Heart right ventricle (tissue), 12 donors: Measurements from ENCODE around the gene TRMT1. TPM values are rescaled to one million over a fixed set of nuclear protein-coding genes. Genes with fewer than 3 reads are reported as not detected.

Experiments
- polyA plus RNA-seq, 2 donors: library from polyadenylated mRNA; stranded (reverse); fragments of 200-250 nt; gene quantifications; one replicate each; pipeline ENCODE4 v1.2.3, GENCODE V29; 2013
- total RNA-seq, 10 donors: library from RNA; stranded (reverse); fragmentation: NEBNext Ultra II Directional in 3 of 10; extraction: Animal tissue kit (Norgen Biotek cat#: 25700) in 3 of 10; gene quantifications; one replicate each; pipeline versions ENCODE4 v1.2.1 to v1.2.4, GENCODE V29; 2021 to 2023
- donor health status: ischemic (EF 13 %, LVEDD 7.1; RV severe dilation, severe dysfunction).
- donor health status: healthy with polysubstance abuse.
- donor health status: DM: no; HTN: yes; CAD: no.
- donor health status: DM: no; HTN: no; CAD: no.
- donor health status: ischemic (EF 25% LVEDD 6.9; RV normal size, moderate dysfunction).
- donor health status: ischemic (EF 25% LVEDD 5.7; RV mildly dilated, moderate dysfunction).
- donor health status: healthy.
- donor health status: nonischemic (EF 11% LVEDD 7.7; RV severe dilation, severe dysfunction).
- donor health status: DM: yes; HTN: yes; CAD: no.
- donor health status: PGD.
- donor health status: ischemic (EF 29% LVEDD 5.4; RV normal size, mild dysfunction).
- donor health status: nonischemic (EF 23%, LVEDD 6.1; RV moderate dilation, normal function).

The TRMT1 gene
- total and polyA plus RNA-seq, 12 donors, result 10.5 to 54.0 (median 14.8) TPM

Other genes starting within 250 kb of the TRMT1 start
- 10 to 100 TPM; 16.9 to 34.9 (median 19.9) TPM for gene DNASE2, start 235.3 kb downstream of the TRMT1 start, total RNA-seq
- 10 to 100 TPM; 10.5 to 25.6 TPM for gene DNASE2, start 235.3 kb downstream of the TRMT1 start, polyA plus RNA-seq
- gene KLF1, start 229.5 kb downstream of the TRMT1 start, total RNA-seq, result under 1 TPM in 1 of 10 donors, not detected in 9; 0.13 TPM
- not detected for gene KLF1, start 229.5 kb downstream of the TRMT1 start, polyA plus RNA-seq
- gene GCDH, start 225.6 kb downstream of the TRMT1 start, total RNA-seq, result 10 to 100 TPM; 32.4 to 53.2 (median 45.1) TPM
- 10 to 100 TPM; 22.6 to 72.3 TPM for gene GCDH, start 225.6 kb downstream of the TRMT1 start, polyA plus RNA-seq
- under 1 TPM in 1 of 10 donors, not detected in 9; 0.21 TPM for gene SYCE2, start 197.4 kb downstream of the TRMT1 start, total RNA-seq
- under 1 TPM; 0.10 to 0.22 TPM for gene SYCE2, start 197.4 kb downstream of the TRMT1 start, polyA plus RNA-seq
- 10 to 100 TPM; 31.0 to 53.0 (median 38.5) TPM for gene FARSA, start 183.0 kb downstream of the TRMT1 start, total RNA-seq
- 10 to 100 TPM; 23.2 to 81.4 TPM for gene FARSA, start 183.0 kb downstream of the TRMT1 start, polyA plus RNA-seq
- 100 to 1,000 TPM; 265 to 683 (median 348) TPM for gene CALR, start 178.1 kb downstream of the TRMT1 start, total RNA-seq
- 100 to 1,000 TPM; 197 to 830 TPM for gene CALR, start 178.1 kb downstream of the TRMT1 start, polyA plus RNA-seq
- 100 to 1,000 TPM; 138 to 201 (median 148) TPM for gene RAD23A, start 170.9 kb downstream of the TRMT1 start, total RNA-seq
- gene RAD23A, start 170.9 kb downstream of the TRMT1 start, polyA plus RNA-seq, result 100 to 1,000 TPM; 187 to 289 TPM
- 10 to 100 TPM; 18.4 to 33.9 (median 20.9) TPM for gene GADD45GIP1, start 159.5 kb downstream of the TRMT1 start, total RNA-seq
- gene GADD45GIP1, start 159.5 kb downstream of the TRMT1 start, polyA plus RNA-seq, result 100 to 1,000 TPM; 120 to 237 TPM
- 10 to 100 TPM in 5 of 10 donors, 1 to 10 TPM in 5; 7.3 to 14.4 (median 10.1) TPM for gene DAND5, start 147.2 kb downstream of the TRMT1 start, total RNA-seq
- 1 to 10 TPM in 1 of 2 donors, under 1 TPM in 1; 0.71 to 4.2 TPM for gene DAND5, start 147.2 kb downstream of the TRMT1 start, polyA plus RNA-seq
- 100 to 1,000 TPM; 111 to 162 (median 145) TPM for gene NFIX, start 121.3 kb downstream of the TRMT1 start, total RNA-seq
- 10 to 100 TPM; 16.8 to 34.2 TPM for gene NFIX, start 121.3 kb downstream of the TRMT1 start, polyA plus RNA-seq
- 1 to 10 TPM; 3.4 to 9.9 (median 6.1) TPM for gene LYL1, start 13.9 kb downstream of the TRMT1 start, total RNA-seq
- gene LYL1, start 13.9 kb downstream of the TRMT1 start, polyA plus RNA-seq, result 10 to 100 TPM; 11.5 to 13.0 TPM
- 10 to 100 TPM; 31.1 to 58.0 (median 35.1) TPM for gene NACC1, start 1.5 kb upstream of the TRMT1 start, total RNA-seq
- gene NACC1, start 1.5 kb upstream of the TRMT1 start, polyA plus RNA-seq, result 10 to 100 TPM; 23.9 to 25.0 TPM
- 10 to 100 TPM; 18.7 to 50.4 (median 25.4) TPM for gene STX10, start 33.6 kb upstream of the TRMT1 start, total RNA-seq
- gene STX10, start 33.6 kb upstream of the TRMT1 start, polyA plus RNA-seq, result 10 to 100 TPM; 60.5 to 69.9 TPM
- 10 to 100 TPM; 19.2 to 54.6 (median 36.0) TPM for gene IER2, start 33.7 kb upstream of the TRMT1 start, total RNA-seq
- 10 to 100 TPM; 29.5 to 42.8 TPM for gene IER2, start 33.7 kb upstream of the TRMT1 start, polyA plus RNA-seq